ENCODE data around the gene RBP5.

RBP5 gene

GRCh38 chr12:7125632-7126227, 3.0 kb downstream of the RBP5 start:
- no peak for TF ChIP-seq FOXM1 (IDR thresholded peaks at IDR 0.05; ENCODE audit: borderline replicate concordance, low read depth)
- no peak for TF ChIP-seq TEAD4 (IDR thresholded peaks at IDR 0.05)
- TF ChIP-seq, protein P1, sequence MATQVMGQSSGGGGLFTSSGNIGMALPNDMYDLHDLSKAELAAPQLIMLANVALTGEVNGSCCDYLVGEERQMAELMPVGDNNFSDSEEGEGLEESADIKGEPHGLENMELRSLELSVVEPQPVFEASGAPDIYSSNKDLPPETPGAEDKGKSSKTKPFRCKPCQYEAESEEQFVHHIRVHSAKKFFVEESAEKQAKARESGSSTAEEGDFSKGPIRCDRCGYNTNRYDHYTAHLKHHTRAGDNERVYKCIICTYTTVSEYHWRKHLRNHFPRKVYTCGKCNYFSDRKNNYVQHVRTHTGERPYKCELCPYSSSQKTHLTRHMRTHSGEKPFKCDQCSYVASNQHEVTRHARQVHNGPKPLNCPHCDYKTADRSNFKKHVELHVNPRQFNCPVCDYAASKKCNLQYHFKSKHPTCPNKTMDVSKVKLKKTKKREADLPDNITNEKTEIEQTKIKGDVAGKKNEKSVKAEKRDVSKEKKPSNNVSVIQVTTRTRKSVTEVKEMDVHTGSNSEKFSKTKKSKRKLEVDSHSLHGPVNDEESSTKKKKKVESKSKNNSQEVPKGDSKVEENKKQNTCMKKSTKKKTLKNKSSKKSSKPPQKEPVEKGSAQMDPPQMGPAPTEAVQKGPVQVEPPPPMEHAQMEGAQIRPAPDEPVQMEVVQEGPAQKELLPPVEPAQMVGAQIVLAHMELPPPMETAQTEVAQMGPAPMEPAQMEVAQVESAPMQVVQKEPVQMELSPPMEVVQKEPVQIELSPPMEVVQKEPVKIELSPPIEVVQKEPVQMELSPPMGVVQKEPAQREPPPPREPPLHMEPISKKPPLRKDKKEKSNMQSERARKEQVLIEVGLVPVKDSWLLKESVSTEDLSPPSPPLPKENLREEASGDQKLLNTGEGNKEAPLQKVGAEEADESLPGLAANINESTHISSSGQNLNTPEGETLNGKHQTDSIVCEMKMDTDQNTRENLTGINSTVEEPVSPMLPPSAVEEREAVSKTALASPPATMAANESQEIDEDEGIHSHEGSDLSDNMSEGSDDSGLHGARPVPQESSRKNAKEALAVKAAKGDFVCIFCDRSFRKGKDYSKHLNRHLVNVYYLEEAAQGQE (IDR thresholded peaks at IDR 0.05; ENCODE audit: low read depth): no peak
- TF ChIP-seq, protein P2, sequence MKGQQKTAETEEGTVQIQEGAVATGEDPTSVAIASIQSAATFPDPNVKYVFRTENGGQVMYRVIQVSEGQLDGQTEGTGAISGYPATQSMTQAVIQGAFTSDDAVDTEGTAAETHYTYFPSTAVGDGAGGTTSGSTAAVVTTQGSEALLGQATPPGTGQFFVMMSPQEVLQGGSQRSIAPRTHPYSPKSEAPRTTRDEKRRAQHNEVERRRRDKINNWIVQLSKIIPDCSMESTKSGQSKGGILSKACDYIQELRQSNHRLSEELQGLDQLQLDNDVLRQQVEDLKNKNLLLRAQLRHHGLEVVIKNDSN (IDR thresholded peaks at IDR 0.05): no peak
- no peak for TF ChIP-seq TCF12 (IDR thresholded peaks at IDR 0.05; ENCODE audit: low read depth)
- no peak for TF ChIP-seq CREB1 (IDR thresholded peaks at IDR 0.05; ENCODE audit: low read depth)
- TF ChIP-seq YY1 (IDR thresholded peaks at IDR 0.05; ENCODE audit: low read depth): no peak
- TF ChIP-seq NFIC (IDR thresholded peaks at IDR 0.05): no peak
- TF ChIP-seq TAF1 (IDR thresholded peaks at IDR 0.05; ENCODE audit: low read depth): no peak
- TF ChIP-seq, protein P3, sequence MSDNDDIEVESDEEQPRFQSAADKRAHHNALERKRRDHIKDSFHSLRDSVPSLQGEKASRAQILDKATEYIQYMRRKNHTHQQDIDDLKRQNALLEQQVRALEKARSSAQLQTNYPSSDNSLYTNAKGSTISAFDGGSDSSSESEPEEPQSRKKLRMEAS (IDR thresholded peaks at IDR 0.05): no peak
- no peak for TF ChIP-seq RAD21 (IDR thresholded peaks at IDR 0.05; ENCODE audit: low read depth)
- TF ChIP-seq EGR1 (IDR thresholded peaks at IDR 0.05): no peak
- no peak for TF ChIP-seq ZBTB7A (IDR thresholded peaks at IDR 0.05; ENCODE audit: low read depth)
- TF ChIP-seq EP300 (IDR thresholded peaks at IDR 0.05; ENCODE audit: borderline replicate concordance): no peak
- no peak for TF ChIP-seq CEBPB (IDR thresholded peaks at IDR 0.05)

DNA sequence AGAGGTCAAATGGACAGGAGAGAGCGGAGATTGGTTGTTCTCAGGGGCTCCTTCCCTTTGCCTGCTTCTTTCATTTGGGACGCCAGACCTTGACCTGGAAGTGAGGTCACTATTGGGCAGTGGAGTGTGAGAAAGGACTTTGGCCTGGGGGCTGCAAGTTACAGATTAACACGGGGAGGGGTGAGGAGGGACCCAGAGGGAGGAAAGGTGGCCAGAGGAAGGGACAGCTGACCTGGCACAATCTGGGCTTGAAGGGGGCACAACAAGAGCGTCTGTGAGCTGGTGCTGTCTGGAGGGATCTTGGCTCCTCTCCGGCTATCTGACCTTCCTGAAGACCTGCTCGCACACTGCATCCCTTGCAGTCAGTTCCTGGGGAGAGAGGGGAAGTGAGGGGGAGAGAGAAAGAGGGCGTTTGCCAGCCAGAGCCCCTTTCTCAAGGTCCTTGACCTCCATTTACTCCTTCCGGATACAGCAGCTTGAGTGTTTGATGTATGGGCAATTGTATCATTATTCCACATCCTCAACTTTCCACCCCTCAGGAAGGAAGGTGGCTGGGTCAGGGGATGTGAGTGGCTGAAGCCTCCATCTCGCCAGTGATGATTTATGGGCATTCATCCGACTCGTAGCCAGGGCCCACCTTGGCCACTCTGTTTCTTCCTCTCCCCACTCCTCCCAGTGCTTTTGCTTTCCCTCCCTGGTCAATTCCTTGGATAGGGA, 4.7 kb downstream of the RBP5 start:
- no peak for TF ChIP-seq CREB1 (IDR thresholded peaks at IDR 0.05; ENCODE audit: low read depth)
- TF ChIP-seq NFIC (IDR thresholded peaks at IDR 0.05): no peak
- TF ChIP-seq TEAD4 (IDR thresholded peaks at IDR 0.05): no peak
- no peak for TF ChIP-seq EGR1 (IDR thresholded peaks at IDR 0.05)
- no peak for TF ChIP-seq TCF12 (IDR thresholded peaks at IDR 0.05; ENCODE audit: low read depth)
- no peak for TF ChIP-seq TAF1 (IDR thresholded peaks at IDR 0.05; ENCODE audit: low read depth)
- TF ChIP-seq, protein P3 (IDR thresholded peaks at IDR 0.05): no peak
- TF ChIP-seq YY1 (IDR thresholded peaks at IDR 0.05; ENCODE audit: low read depth): no peak
- TF ChIP-seq, protein P1 (IDR thresholded peaks at IDR 0.05; ENCODE audit: low read depth): no peak

DNA sequence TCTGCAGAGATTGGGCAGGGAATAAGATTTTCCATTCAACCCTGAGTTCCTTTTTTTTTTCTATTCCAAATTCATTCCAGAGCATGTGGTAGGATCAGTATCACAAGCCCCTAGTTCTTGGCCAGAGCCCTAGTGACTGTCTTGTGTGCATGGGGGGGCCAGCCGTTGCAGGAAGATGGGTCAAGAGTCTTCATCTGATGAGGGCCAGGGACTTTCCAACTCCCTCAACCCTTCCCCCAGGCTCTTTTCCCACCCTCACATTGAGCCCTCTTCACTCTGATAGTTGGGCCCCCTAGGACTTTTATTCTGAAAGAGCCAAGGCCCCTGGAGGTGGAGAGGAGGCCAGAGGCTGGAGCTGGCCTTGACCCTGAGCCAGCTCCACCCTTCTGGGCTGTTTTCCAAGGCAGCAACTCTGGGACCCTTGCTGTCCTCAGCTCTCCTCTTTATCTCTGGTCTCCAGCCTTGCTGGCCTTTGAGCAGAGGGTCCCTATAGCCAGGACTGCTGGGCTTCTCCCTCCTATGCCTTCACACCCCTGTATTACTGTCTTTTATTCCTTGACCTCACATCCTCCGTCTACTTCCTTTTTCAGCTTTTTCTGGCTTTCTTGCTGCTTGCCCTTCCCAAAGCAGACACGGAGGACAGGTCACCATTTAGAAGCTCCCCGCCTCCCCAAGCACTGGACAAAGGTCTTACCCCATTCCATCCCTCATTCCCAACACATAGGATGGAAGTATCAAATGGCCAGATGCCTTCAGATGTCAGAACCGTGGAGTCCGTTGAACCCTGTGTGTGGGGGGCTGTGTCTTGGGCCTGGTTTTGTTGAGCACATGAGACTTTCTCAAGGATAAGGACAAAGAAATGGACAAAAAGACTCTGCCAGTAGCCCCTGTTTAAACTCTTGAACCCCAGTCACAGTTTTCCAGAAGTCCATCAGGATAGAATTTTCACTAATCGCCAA, 5.6 kb downstream of the RBP5 start:
- TF ChIP-seq, protein P2 (IDR thresholded peaks at IDR 0.05): no peak
- TF ChIP-seq YY1 (IDR thresholded peaks at IDR 0.05; ENCODE audit: low read depth): no peak
- TF ChIP-seq TCF12 (IDR thresholded peaks at IDR 0.05; ENCODE audit: low read depth): no peak
- TF ChIP-seq ZBTB7A (IDR thresholded peaks at IDR 0.05; ENCODE audit: low read depth): peak; percentile 56; the same call in 1 of the 2 replicates
- TF ChIP-seq EP300 (IDR thresholded peaks at IDR 0.05; ENCODE audit: borderline replicate concordance): no peak
- no peak for TF ChIP-seq FOXM1 (IDR thresholded peaks at IDR 0.05; ENCODE audit: borderline replicate concordance, low read depth)
- TF ChIP-seq CEBPB (IDR thresholded peaks at IDR 0.05): no peak
- no peak for TF ChIP-seq RAD21 (IDR thresholded peaks at IDR 0.05; ENCODE audit: low read depth)
- TF ChIP-seq TEAD4 (IDR thresholded peaks at IDR 0.05): no peak
- TF ChIP-seq, protein P3 (IDR thresholded peaks at IDR 0.05): no peak
- no peak for TF ChIP-seq EGR1 (IDR thresholded peaks at IDR 0.05)
- TF ChIP-seq NFIC (IDR thresholded peaks at IDR 0.05): peak; percentile 85
- TF ChIP-seq, protein P1 (IDR thresholded peaks at IDR 0.05; ENCODE audit: low read depth): no peak
- no peak for TF ChIP-seq TAF1 (IDR thresholded peaks at IDR 0.05; ENCODE audit: low read depth)
- no peak for TF ChIP-seq CREB1 (IDR thresholded peaks at IDR 0.05; ENCODE audit: low read depth)

All from Ishikawa (cell line).